HL-60 (cell line): ENCODE measurements around the gene ROR1.

ENCODE experiments used
- DNase-seq, 2 experiments: peaks; one replicate each; pipeline ENCODE4 v3.0.0-alpha.2; 2010 to 2020; ENCODE audit warnings: low read depth in 1 of 2, low spot score in 1 of 2
- H3K27ac ChIP-seq: fragments of 250-450 bp; sonication (Bioruptor Pico); replicated peaks from 2 replicates; pipeline ENCODE4 v1.5.1; 2020; ENCODE audit warnings: mild to moderate bottlenecking, moderate library complexity
- H3K27me3 ChIP-seq: fragments of 250-450 bp; sonication (Bioruptor Pico); 2 replicates; pipeline ENCODE4 v1.5.1; 2021; ENCODE audit warnings: mild to moderate bottlenecking, moderate library complexity; ENCODE audit not compliant: insufficient read depth, poor library complexity, severe bottlenecking
- H3K4me3 ChIP-seq: replicated peaks from 2 replicates; pipeline ENCODE4 v1.5.1; 2011; ENCODE audit warnings: mild to moderate bottlenecking, control low read depth, low read length; ENCODE audit not compliant: insufficient read depth
- CTCF ChIP-seq: IDR thresholded peaks from one replicate; pipeline ENCODE4 v1.5.1; 2011; ENCODE audit warnings: low read length, control low read depth, inconsistent platforms; ENCODE audit not compliant: insufficient read depth
- GABPA ChIP-seq: IDR thresholded peaks from 2 replicates; pipeline ENCODE4 v1.6.1; 2012; ENCODE audit warnings: low read depth
- POLR2AphosphoS5 ChIP-seq: IDR thresholded peaks from 2 replicates; pipeline ENCODE4 v1.6.1; 2012; ENCODE audit warnings: low read depth
- SPI1 ChIP-seq: IDR thresholded peaks from 2 replicates; pipeline ENCODE4 v1.6.1; 2012; ENCODE audit warnings: low read depth, mild to moderate bottlenecking, borderline replicate concordance
- TF ChIP-seq, protein P1 (sequence below): IDR thresholded peaks from 2 replicates; pipeline ENCODE4 v1.6.1; 2012; ENCODE audit warnings: low read depth; ENCODE audit not compliant: insufficient replicate concordance

ROR1 gene

DNA sequence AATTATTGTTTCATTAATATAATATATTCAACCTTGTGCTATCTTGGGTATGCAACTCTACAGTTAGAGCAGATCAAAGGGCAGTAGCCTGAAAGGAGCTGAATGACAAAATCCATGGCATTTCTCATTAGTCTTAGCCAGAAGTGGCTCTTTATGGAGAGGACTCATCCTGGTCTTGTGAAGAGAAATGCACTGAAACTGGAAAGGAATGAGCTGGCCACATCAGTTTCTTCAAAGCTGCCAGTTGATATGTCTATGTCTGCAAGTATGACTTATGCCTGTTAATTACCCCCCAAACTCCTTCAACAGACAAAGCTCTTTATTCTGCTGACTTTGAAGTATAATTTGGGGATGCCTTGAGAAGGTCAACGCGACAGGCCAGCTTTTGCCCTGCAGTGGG is 310.6 kb downstream of the ROR1 start:
- no peak overlapping the region for H3K27ac ChIP-seq
- no peaks in the 10 kb centered on the region for H3K27me3 ChIP-seq

DNA sequence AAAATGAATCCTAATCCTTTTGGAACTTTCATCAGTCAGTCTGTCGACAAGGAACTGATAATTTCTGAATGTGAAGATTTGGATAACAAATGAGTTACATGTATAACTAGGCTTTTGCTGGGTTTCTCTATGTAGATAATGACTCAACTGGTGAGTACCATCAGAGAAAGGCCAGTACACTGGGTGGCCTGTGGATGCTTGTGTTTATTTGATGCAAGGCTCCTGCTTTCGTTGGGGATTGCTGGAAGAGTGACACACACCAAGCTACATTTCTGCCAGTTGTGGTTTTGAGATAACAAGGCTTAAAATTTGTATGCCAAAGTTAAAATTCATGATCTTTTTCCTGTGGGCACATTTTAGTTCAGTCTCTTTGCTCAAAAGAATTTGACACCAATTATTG is 314.0 kb downstream of the ROR1 start:
- Histone ChIP-seq H3K27ac (no peak overlapping the region), H3K4me3 (no peak overlapping the region), H3K27me3 (no peaks in the 10 kb centered on the region)
- no peak for TF ChIP-seq SPI1
- TF ChIP-seq GABPA, result no peak
- TF ChIP-seq, protein P1, sequence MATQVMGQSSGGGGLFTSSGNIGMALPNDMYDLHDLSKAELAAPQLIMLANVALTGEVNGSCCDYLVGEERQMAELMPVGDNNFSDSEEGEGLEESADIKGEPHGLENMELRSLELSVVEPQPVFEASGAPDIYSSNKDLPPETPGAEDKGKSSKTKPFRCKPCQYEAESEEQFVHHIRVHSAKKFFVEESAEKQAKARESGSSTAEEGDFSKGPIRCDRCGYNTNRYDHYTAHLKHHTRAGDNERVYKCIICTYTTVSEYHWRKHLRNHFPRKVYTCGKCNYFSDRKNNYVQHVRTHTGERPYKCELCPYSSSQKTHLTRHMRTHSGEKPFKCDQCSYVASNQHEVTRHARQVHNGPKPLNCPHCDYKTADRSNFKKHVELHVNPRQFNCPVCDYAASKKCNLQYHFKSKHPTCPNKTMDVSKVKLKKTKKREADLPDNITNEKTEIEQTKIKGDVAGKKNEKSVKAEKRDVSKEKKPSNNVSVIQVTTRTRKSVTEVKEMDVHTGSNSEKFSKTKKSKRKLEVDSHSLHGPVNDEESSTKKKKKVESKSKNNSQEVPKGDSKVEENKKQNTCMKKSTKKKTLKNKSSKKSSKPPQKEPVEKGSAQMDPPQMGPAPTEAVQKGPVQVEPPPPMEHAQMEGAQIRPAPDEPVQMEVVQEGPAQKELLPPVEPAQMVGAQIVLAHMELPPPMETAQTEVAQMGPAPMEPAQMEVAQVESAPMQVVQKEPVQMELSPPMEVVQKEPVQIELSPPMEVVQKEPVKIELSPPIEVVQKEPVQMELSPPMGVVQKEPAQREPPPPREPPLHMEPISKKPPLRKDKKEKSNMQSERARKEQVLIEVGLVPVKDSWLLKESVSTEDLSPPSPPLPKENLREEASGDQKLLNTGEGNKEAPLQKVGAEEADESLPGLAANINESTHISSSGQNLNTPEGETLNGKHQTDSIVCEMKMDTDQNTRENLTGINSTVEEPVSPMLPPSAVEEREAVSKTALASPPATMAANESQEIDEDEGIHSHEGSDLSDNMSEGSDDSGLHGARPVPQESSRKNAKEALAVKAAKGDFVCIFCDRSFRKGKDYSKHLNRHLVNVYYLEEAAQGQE, result no peak
- no peak for TF ChIP-seq POLR2AphosphoS5
- TF ChIP-seq CTCF, result no peak
- DNase-seq, result no peak

More for the DNA sequence above, 310.6 kb downstream of the ROR1 start:
- TF ChIP-seq CTCF (no peak), GABPA (no peak), SPI1 (no peak), POLR2AphosphoS5 (no peak)
- TF ChIP-seq, protein P1, result no peak
- DNase-seq, result no peak
- no peak overlapping the region for H3K4me3 ChIP-seq

GRCh38 chr1:64090436-64090835 is 316.6 kb downstream of the ROR1 start:
- no peak overlapping the region for H3K4me3 ChIP-seq
- no peak overlapping the region for H3K27ac ChIP-seq
- no peaks in the 10 kb centered on the region for H3K27me3 ChIP-seq
- DNase-seq, result no peak
- TF ChIP-seq SPI1 (no peak), CTCF (no peak), POLR2AphosphoS5 (no peak), GABPA (no peak)

GRCh38 chr1:64092851-64093371 is 319.1 kb downstream of the ROR1 start:
- Histone ChIP-seq H3K27me3 (no peaks in the 10 kb centered on the region), H3K27ac (no peak overlapping the region), H3K4me3 (no peak overlapping the region)
- no peak for TF ChIP-seq SPI1
- no peak for TF ChIP-seq GABPA
- TF ChIP-seq, protein P1, result no peak
- TF ChIP-seq CTCF, result no peak
- TF ChIP-seq POLR2AphosphoS5, result no peak
- no peak for DNase-seq
